Fibroblast of skin of abdomen (primary cell): ENCODE measurements around the gene F2RL1.
"Not testable (repeated sequence)": the region's sequence is repeated elsewhere in the genome, so short reads cannot be mapped to it uniquely, and the experiment has no call there.

Experiments
- DNase-seq: peaks from one replicate; pipeline ENCODE4 v3.0.0-alpha.2; 2013

Gene F2RL1

DNA sequence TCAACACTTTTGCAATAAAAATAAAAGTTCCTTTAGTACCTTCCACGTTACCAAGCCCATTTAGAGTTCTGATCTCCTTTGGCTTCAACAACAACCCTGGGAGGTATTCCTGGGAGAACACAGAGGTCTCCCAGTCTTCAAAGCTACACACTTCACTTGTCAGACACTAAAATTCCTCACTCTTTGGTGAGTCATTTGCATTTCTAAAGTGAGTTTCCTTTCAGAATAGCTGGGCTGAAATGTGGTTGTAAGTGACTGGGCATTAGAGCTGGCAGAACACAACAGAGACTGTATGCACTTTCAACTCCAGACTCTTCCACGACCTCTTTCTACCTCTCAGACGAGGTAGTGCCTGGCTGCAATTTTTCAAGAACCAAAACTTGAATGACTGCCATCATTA is 11.5 kb upstream of the F2RL1 start:
- peak; percentile 80 for DNase-seq

DNA sequence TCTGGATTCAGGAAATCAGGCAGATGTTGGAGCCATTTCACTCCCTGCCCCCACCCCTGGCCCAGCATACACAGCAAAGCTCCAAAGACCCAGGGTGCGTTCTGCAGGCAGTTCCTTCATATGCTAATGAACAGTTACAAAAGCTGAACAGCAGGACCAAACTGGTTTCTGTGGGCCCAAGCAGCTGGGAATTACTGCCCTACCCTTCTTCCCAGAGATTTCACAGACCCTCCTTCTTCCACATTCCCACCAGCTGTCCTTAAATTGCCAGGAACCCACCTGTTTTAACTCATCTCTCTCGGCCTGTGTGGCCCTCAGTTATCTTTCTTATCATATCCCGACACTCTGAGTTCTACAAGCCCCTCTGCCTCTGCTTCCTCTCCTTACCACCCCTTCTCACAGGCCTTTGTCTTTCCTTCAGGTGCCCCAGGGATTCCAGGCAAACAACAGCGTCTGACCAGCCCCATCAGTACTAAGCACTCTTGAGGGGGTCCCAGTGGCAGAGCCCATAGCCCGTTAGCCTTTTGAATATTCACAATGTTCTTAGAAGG is 10.6 kb upstream of the F2RL1 start:
- DNase-seq = no peak

DNA sequence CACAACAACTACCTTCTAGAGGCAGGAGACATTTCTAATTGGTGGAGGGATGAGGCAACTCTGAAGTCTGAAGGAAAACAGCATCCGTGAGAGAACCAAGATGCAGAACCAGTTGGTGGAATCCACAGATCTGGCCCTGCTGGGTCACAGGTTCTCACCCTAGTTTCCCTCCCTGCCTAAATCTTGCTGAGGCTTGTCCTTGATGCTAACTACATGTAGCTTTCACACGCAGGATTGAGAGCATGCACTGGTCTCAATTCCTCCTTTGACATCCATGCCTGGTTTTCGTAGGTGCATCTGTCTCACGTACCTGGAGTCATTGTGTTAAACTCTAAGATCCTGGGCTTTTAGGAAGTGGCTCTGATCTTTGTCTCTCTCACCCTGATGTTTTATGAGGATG is 9.7 kb upstream of the F2RL1 start:
- no peak for DNase-seq

DNA sequence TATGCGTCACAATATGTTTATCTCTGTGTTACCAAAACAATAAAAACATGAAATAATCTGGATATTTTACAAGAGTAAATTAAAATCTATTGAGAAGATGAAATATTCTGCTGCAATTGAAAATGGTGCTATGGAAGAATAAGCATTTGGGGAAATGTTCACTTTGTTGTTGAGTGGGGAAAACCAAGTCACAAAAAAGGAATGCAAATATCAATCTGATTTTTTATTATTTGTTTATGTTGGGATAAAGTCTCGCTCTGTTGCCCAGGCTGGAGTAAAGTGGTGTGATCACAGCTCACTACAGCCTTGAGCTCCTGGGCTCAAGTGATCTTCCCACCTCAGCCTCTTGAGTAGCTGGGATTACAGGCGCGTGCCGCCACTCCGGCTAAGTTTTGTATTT is 8.6 kb upstream of the F2RL1 start:
- DNase-seq = no peak

DNA sequence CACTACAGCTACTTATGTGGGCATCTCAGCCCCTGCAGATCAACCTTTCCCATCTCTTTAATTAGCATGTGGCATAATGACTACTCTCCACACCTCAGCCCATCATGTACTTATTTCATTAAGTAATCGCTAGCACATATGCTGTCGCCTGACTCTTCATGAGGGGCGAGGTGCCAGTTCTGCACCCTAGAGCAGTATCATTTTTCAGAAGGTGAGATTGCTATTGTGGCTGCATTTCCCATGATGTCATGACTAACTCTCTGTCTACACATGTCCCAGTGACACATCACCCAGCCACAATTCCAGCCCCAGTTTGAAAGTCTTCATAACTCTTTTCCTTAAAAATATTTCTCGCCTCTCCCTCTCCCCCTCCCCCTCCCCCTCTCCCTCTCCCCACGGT is 7.6 kb upstream of the F2RL1 start:
- peak; percentile 58 for DNase-seq

DNA sequence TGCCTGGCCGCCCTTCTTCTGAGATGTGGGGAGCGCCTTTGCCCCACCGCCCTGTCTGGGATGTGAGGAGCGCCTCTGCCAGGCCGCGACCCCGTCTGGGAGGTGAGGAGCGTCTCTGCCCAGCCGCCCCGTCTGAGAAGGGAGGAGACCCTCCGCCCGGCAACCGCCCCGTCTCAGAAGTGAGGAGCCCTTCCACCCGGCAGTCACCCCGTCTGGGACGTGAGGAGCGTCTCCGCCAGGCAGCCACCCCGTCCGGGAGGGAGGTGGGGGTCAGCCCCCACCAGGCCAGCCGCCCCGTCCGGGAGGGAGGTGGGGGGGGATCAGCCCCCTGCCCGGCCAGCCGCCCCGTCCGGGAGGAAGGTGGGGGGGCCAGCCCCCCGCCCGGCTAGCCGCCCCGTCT is 6.6 kb upstream of the F2RL1 start:
- DNase-seq = not testable (repeated sequence)

DNA sequence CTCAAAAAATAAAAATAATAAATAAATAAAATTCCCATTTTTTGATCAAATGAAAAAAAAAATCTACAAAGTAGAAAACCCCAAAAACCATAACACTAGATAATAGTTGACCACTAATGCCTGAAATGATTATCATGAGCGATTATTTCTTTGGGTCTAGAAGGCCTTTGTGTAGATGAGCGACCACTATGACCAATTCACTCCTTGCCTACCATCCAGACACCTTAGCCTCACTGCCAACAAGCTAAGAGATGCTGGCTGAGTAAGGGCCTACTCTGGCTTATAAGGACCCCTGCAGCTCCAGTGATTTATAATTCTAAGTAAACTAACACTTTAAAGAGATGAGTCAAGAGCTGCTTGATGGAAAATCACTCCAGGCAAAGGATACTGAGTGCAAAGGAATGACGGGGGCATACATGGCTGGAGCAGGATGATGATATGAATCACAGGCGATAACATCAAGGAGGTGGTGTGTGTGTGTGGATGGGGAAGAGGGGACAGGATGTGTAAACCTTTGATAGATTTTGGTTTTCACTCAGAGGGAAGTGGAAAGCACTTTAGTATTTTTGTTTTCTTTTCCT is 4.8 kb upstream of the F2RL1 start:
- peak; percentile 93 for DNase-seq

DNA sequence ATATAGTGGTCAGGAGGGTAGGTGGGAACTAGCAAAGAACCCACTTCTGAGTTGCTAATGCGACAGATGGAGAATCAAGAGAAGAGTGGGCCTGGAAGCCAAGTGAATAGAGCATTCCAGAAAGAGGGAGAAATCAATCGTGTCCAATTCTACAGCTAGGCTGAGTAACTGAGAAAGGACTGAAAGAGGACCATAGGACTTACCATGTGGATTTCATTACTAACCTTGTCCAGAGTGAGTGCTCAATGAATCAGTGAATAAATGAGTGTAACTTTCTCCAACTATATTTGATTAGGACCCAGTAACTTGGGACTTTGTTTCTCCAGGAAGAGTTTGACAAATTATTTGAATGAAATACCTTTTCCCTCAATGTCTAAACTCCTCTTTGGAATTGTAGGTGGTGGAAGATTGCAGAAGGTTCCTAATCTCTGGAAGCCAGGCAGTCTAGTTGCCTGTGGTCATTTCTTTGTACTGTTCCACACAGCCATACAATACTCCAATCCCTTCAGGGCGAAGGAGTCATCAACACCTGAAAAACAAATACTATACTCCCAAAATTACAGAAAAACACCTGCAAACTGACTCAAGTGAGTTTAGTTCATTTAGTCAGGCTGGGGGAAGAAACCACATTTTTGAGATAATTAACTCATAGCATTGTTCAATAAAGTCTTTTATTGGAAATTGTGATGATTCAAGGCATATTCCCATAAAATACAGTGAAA is 2.6 kb upstream of the F2RL1 start:
- peak; percentile 65 for DNase-seq

DNA sequence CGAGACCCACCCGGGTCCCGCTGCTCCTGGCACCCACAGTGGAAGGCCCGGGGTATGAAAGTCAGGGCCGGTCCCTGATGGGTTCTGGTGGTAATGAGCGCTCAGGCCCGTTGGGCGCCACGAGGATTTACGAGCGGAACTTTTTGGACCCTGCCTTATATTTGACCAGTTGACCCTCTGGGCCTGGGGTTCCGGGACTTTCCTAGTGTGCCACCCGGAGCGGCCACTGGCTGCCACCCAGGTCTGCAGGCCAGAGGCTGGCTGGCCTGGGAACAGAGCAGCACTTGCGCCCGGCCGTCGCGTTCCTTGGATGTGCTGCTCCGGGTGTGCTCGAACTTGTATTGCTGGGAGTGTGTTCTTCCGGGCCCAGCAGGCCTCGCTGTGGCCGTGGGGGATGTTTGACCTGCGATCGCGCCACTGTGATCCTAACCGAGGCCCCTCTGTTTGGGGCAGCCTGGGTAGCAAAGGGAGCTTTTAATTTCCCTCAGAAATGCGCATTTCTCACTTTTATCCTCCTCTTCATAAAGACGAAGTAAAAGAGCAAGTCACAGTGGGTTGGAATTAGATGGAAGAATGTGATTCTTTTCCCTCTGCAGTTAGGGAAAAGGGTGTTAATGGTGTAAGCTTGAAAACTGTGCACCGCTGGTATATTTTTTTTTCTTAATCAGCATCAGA is 1.2 kb downstream of the F2RL1 start:
- no peak for DNase-seq

DNA sequence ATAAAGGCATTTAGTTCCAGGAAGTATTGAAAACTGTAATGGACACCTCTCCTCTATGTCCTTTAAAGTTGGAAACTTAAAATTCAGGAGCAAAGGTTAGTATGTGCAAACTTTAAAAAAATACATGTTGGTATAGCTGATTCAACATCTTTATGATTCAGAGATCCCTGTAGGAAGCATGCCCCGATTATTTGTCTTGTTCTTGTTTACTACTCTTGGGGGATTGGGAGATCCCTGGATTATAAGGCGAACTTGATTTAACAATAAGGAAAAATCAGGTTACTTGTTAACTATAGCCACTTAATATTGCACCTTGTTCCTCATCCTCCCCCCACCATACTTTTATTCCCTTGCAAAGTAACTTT is 1.7 kb downstream of the F2RL1 start:
- DNase-seq = no peak

DNA sequence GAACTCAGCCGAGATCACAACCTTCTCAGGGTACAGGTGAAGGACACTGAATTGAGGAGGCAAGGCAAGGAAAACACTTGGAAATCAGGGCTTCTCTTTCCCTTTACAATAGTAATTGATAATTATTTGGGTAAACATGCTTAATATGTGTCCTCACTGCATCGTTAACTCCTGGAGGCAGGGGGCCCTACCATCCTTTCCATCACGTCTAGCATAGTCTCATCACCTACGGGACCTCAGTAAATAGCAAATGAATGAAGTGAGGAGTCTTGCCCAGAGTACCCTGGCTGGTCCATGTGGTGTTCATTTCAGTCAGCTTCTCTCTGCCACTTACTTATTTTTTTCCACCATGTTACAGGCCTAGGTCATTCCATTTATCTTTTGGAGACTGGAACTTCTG is 2.3 kb downstream of the F2RL1 start:
- no peak for DNase-seq

DNA sequence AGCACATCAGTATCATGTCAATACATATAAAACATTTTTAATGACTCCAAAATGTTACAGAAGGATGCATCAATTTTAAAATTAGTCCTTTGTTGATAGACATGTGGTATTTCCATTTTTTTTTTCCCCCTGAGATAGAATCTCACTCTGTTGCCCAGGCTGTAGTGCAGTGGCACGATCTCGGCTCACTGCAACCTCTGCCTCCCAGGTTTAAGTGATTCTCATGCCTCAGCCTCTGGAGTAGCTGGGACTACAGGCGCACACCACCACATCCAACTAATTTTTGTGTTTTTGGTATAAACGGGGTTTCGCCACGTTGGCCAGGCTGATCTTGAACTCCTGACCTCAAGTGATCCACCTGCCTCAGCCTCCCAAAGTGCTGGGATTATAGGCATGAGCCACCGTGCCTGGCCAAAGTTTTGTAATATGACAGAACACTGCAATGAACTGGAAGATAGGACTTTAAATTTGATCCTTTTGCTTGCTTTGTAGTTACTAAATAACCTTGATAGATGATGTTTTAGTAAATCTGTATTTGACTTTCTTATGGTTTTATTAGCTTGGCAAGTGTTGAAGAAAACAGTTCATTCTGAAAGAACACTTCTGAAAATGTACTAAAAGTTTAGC is 3.4 kb downstream of the F2RL1 start:
- not testable (repeated sequence) for DNase-seq

DNA sequence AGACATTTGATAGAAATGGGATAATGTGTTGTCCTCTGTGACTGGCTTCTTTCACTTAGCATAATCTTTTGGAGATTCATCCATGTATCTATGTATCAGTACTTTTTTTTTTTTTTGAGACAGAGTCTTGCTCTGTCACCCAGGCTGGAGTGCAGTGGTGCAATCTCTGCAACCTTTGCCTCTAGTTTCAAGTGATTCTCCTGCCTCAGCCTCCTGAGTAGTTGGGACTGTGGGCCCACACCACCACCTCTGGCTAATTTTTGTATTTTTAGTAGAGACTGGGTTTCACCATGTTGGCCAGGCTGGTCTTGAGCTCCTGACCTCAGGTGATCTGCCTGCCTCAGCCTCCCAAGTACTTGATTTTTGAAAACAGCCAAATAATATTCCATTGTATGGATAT is 7.6 kb downstream of the F2RL1 start:
- DNase-seq = not testable (repeated sequence)

DNA sequence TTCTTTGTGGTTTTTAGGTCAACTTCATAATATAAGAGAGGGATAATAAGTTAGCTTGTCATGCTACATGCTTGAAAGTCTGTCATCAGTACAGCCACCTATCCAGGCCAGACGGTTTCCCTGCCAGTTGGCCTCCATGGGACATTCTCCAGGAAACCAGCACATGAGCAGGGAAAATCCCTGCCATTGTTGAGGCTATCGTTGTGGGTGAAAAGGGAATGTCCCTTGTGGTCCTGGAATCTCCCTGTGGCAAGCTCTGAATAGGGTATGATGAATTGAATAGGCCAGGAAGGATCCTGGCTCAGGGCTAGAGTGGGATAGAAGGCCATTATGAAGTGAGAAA is 12.3 kb downstream of the F2RL1 start:
- DNase-seq = peak; percentile 92

DNA sequence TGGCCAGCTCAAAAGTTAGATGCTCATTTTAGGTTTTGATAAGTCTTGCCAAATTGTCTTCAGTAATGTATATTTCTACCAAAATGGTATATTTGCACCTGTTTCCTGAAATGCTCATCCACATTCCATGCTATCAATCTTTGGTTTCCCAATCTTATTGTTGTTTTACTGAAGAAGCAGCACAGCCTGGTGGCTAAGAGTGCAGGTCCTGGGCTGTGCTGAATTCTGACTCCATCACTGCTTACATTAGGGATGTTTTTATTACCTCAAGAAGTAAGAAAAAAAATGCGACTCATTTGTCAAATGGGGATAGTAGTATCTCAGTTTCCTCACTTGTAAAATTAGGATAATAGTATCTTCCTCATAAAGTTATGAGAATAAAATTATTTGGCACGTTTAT is 17.4 kb downstream of the F2RL1 start:
- DNase-seq = no peak

DNA sequence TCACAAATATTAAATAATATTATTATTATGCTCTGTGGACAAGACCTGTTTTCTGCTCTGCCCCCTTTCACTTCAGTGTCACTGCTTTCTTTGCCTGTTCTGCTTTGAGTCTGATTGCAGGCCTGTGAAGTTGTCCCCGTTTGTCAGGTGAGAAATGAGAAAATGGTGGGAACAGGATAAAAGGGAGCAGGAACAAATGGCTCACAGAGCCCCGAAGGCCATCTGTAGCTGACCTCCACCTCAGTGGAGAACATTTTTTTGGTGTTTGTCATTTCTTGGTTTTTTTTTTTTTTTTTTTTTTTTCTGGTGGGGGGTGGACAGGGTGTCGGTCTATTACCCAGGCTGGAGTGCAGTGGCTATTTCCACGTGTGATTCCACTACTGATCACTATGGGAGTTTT is 17.8 kb downstream of the F2RL1 start:
- no peak for DNase-seq

DNA sequence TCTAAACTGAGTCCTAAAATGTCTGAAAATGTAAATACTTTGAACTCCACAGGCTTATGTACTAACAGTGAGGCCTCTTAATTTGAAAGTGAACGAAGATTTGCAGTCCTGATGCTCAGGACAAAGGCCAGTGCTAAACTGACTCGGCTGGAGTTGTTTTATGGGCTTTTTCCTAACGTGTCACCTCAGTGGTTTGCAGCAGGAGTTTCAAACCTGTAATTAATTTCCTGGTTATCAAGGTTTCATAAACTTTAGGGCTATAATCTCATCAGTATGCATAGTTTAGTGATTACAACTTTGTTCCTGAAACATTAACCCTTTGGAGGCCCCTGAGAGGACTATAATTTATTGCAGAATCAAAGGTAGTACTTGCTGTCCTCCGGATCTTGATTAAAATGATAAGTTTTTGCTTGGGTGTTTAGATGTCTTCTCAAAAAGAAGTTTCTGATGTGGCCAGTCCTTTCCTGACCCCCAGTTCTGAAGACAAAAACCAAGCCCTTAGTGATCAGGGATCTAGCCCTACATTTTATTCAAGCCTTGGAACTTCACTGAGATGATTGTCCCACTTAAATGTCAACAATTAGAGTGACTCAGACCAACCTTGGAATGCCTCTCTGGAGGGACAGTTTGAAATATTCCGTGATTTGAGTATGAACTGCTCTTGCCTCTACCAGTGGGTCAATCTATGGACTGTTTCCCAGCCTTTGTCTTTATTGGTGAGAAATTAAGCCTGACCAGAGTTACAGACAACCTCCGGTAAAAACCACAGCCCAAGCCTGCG is 19.8 kb downstream of the F2RL1 start:
- peak; percentile 50 for DNase-seq

DNA sequence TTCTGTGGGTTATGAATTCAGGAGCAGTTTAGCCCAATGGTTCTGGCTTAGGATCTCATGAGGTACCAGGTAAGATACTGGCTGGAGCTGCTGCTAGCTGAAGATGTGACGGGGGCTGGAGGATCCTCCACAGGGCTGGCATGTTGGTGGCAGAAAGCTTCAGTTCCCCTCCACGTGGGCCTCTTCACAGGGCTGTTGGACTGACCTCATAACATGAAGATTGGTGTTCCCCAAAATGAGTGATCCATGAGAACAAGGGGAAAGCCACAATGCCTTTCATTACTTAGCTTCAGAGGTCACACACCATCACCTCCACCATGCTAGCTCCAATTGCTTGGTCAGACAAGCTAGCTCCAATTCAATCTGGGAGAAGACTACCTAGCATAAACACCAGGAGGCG is 22.5 kb downstream of the F2RL1 start:
- no peak for DNase-seq

DNA sequence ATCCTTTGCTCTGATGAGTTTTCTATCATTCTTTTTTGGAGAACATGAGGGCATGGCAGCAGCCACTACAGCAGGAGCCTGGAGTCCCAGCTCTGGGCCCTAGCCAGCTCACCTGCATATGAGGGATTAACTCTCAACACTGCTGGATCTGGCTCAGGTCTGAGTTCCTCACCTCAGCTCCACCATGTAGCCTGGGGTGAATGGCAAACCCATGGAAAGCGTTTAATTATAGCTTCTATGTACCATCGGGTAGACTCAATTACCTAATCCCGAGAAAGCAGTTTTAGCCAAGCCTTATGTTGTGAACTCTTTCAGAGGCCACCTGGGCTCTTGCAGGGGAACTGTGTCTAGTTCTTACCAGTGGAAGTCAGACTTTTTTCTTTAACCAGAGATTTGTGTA is 27.1 kb downstream of the F2RL1 start:
- no peak for DNase-seq

DNA sequence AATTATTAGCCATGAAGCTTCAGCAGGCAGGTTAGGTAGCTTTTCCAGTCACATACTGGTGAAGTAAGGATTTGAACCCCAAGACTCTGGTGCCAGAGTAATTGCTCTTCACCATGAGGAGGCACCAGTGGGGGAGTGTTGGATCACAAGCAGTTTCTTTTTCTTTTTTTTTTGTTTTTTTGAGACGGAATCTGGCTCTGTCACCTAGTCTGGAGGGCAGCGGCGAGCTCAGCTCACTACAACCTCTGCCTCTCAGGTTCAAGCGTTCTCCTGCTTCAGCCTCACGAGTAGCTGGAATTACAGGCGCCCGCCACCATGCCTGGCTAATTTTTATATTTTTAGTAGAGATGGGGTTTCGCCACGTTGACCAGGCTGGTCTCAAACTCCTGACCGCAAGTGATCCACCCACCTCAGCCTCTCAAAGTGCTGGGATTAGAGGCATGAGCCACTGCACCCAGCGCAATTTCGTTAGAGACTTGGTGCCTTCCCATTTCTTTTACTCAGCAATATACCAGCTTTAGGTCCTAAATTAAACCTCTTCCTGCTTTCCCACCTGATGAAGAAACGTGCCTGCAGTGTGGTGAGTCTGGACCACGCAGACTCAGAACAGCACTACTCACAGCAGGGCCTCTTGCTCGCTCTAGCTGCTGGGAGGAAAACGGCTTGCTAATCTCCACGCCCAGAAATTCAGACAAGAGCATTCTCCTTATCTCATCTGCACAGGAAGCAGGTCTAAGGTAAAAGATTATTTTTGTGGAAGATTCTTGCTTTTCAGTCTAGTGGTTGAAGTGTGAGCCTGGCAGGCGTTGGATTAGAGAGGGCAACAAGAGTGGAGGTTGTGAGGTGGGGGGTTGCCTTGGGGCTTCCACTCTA is 30.8 kb downstream of the F2RL1 start, which contains the start of gene S100Z:
Gene S100Z (plus strand): TSS at position 596 of the 873 bp plus-strand sequence. CDS start 25,346 bp downstream, outside the sequence.
- DNase-seq = no peak

DNA sequence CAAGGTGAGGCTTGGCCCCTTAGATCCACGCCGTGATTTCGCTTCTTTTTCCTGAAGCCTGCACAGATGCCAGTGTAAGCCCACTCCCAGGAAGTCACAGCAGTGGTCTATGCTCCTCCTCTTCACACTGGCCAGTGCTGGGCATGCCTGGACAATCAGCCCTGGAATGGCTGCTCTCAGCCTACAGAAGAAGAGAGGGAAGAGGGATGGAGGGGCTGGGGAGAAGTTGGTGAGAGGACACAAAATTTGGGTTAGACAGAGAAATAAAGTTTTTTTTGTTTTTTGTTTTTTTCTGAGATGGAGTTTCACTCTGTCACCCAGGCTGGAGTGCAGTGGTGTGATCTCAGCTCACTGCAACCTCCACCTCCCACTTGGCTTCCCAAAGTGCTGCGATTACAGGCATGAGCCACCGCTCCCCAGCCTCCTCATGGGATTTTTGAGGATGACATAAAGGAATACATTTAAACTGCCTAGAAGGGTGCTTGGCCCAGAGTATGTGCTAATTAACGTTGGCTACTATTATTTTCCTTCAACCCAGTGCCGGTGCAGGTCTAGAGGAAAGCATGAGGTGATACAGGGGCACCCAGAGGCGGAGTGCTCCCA is 31.8 kb downstream of the F2RL1 start:
- DNase-seq = no peak
